VCaP (cell line): ENCODE measurements around the gene KRTAP9-7.
"Not testable (repeated sequence)": the region's sequence is repeated elsewhere in the genome, so short reads cannot be mapped to it uniquely, and the experiment has no call there.

Experiments
- H3K27ac ChIP-seq: fragments of 450-650 bp; 2 replicates; pipeline ENCODE4 v1.5.1; 2017
- CTCF ChIP-seq: fragments of 450-650 bp; conservative IDR thresholded peaks from 2 replicates; pipeline ENCODE4 v1.5.1; 2017; ENCODE audit warnings: mild to moderate bottlenecking, moderate library complexity

Gene KRTAP9-7

GRCh38 chr17:41254861-41255260 lies 20.6 kb upstream of the KRTAP9-7 start:
- H3K27ac ChIP-seq = no peak overlapping the region
- no peak for TF ChIP-seq CTCF

- H3K27ac ChIP-seq = not testable (repeated sequence)
Observed at GRCh38 chr17:41255381-41256290, 19.9 kb upstream of the KRTAP9-7 start, which contains the start of gene KRTAP9-9. TSS of gene KRTAP9-9 (plus strand) at chr17:41255384.

GRCh38 chr17:41256291-41256685 lies 19.2 kb upstream of the KRTAP9-7 start:
- TF ChIP-seq CTCF = no peak
- H3K27ac ChIP-seq = no peak overlapping the region

GRCh38 chr17:41258406-41258805 lies 17.1 kb upstream of the KRTAP9-7 start:
- no peak overlapping the region for H3K27ac ChIP-seq
- TF ChIP-seq CTCF = no peak

- no peak overlapping the region for H3K27ac ChIP-seq
- TF ChIP-seq CTCF = no peak
Observed at GRCh38 chr17:41263212-41263611, 12.3 kb upstream of the KRTAP9-7 start.

GRCh38 chr17:41264599-41264998 lies 10.9 kb upstream of the KRTAP9-7 start:
- H3K27ac ChIP-seq = no peak overlapping the region
- TF ChIP-seq CTCF = no peak

- no peak for TF ChIP-seq CTCF
- H3K27ac ChIP-seq = no peak within 1 kb of the TSS
Observed at GRCh38 chr17:41265078-41265477, 10.4 kb upstream of the KRTAP9-7 start, which contains the start of gene KRTAP9-6. TSS of gene KRTAP9-6 (plus strand) at chr17:41265378. CDS start at chr17:41265378, 0 bp downstream.

GRCh38 chr17:41267711-41268110 lies 7.8 kb upstream of the KRTAP9-7 start:
- TF ChIP-seq CTCF = no peak
- H3K27ac ChIP-seq = no peak overlapping the region

- not testable (repeated sequence) for H3K27ac ChIP-seq
Observed at GRCh38 chr17:41271323-41271722, 4.2 kb upstream of the KRTAP9-7 start.
